LHCN-M2 (cell line): ENCODE data around the gene C22orf15. TPM values are rescaled to one million over a fixed set of nuclear protein-coding genes. Genes with fewer than 3 reads are reported as not detected.

Experiments
- total RNA-seq: library from RNA; depleted of rRNA; stranded (reverse); fragments of >200 nt; gene quantifications from 2 replicates; pipeline ENCODE4 v1.2.3, GENCODE V29; 2014; rRNA removed

The C22orf15 gene
- total RNA-seq, 1 experiment from 2014 or later, result not detected

Other genes starting within 250 kb of the C22orf15 start
- not detected in 2 replicates for gene IGLL1, start 182.7 kb upstream of the C22orf15 start, total RNA-seq
- gene DRICH1, start 130.7 kb upstream of the C22orf15 start, total RNA-seq, result not detected in 2 replicates
- gene RGL4, start 72.0 kb upstream of the C22orf15 start, total RNA-seq, result not detected in 2 replicates
- gene ZNF70, start 11.9 kb upstream of the C22orf15 start, total RNA-seq, result 2.2 TPM in 2 replicates
- gene VPREB3, start 8.6 kb upstream of the C22orf15 start, total RNA-seq, result not detected in 2 replicates
- 0.19 and 0.46 TPM in 2 replicates for gene CHCHD10, start 5.0 kb downstream of the C22orf15 start, total RNA-seq
- gene MMP11, start 9.9 kb downstream of the C22orf15 start, total RNA-seq, result 5.5 and 7.1 TPM in 2 replicates
- gene SMARCB1, start 24.0 kb downstream of the C22orf15 start, total RNA-seq, result 77.1 and 90.0 TPM in 2 replicates
- gene DERL3, start 76.0 kb downstream of the C22orf15 start, total RNA-seq, result 0.23 TPM in 1 of 2 replicates, not detected in the other
- 6.5 and 8.6 TPM in 2 replicates for gene SLC2A11, start 94.9 kb downstream of the C22orf15 start, total RNA-seq
- gene MIF, start 131.4 kb downstream of the C22orf15 start, total RNA-seq, result 512 and 577 TPM in 2 replicates
- gene GSTT2B, start 198.2 kb downstream of the C22orf15 start, total RNA-seq, result 1.5 and 3.0 TPM in 2 replicates
- 0.11 TPM in 1 of 2 replicates, not detected in the other for gene DDTL, start 203.9 kb downstream of the C22orf15 start, total RNA-seq
- 98.8 and 134 TPM in 2 replicates for gene DDT, start 211.5 kb downstream of the C22orf15 start, total RNA-seq
- gene GSTT2, start 217.1 kb downstream of the C22orf15 start, total RNA-seq, result 0.11 TPM in 1 of 2 replicates, not detected in the other
- gene GSTT4, start 242.5 kb downstream of the C22orf15 start, total RNA-seq, result not detected in 2 replicates
- 30.3 and 30.5 TPM in 2 replicates for gene CABIN1, start 248.3 kb downstream of the C22orf15 start, total RNA-seq